SK-N-SH (cell line): Measurements from ENCODE around the gene PTPN5. TPM values are rescaled to one million over a fixed set of nuclear protein-coding genes. Genes with fewer than 3 reads are reported as not detected.

Source experiments
- CTCF ChIA-PET: fragments of 300-600, 350-600 bp; formaldehyde crosslinking; extraction: SDS; loops from one replicate; lab custom pipeline; 2021; lab: Yijun Ruan, JAX
- POLR2A ChIA-PET: fragments of 350-600 bp; sonication (Branson Sonifier 250); formaldehyde crosslinking; extraction: SDS; loops from one replicate; lab custom pipeline; 2020; ENCODE audit warnings: antibody characterized with exemption, inconsistent platforms; lab: Yijun Ruan, JAX
- DNase-seq: peaks from one replicate; pipeline ENCODE4 v3.0.0; 2012
- H2AFZ ChIP-seq: fragments of 200-600 bp; sonication (generic); 2 replicates; pipeline ENCODE4 v1.8.1; 2016; ENCODE audit warnings: antibody characterized with exemption, mild to moderate bottlenecking, low read depth
- H3F3A ChIP-seq: fragments of 200-600 bp; sonication (generic); replicated peaks from 2 replicates; pipeline ENCODE3; 2016; ENCODE audit warnings: antibody characterized with exemption, mild to moderate bottlenecking; ENCODE audit not compliant: insufficient read depth
- H3K27ac ChIP-seq, 2 experiments: fragments of 200-500 bp in 1 of 2; fragments of 200-600 bp in 1 of 2; sonication (Bioruptor generic) in 1 of 2; sonication (generic), shearing (Covaris generic) in 1 of 2; 2 replicates each; pipeline versions ENCODE4 v1.5.1 to v1.6.1; 2014 to 2016; ENCODE audit warnings: low read depth in 2 of 2, inconsistent platforms in 1 of 2, low read length in 1 of 2, mild to moderate bottlenecking in 1 of 2, mixed read lengths in 1 of 2
- H3K27me3 ChIP-seq: fragments of 200-600 bp; sonication (generic), shearing (Covaris generic); 2 replicates; pipeline ENCODE4 v1.6.1; 2016; ENCODE audit warnings: mixed run types; ENCODE audit not compliant: insufficient read depth
- H3K36me3 ChIP-seq, 2 experiments: fragments of 200-500 bp in 1 of 2; fragments of 200-600 bp in 1 of 2; sonication (Bioruptor generic) in 1 of 2; sonication (generic) in 1 of 2; replicated peaks in 1 of 2; 2 replicates each; pipeline versions ENCODE3 to v1.5.1; 2014 to 2016; ENCODE audit warnings: low read length in 1 of 2, mild to moderate bottlenecking in 1 of 2; ENCODE audit not compliant: insufficient read depth in 2 of 2, control insufficient read depth in 1 of 2
- H3K4me1 ChIP-seq, 2 experiments: fragments of 200-500 bp in 1 of 2; fragments of 200-600 bp in 1 of 2; sonication (Bioruptor generic) in 1 of 2; sonication (generic), shearing (Covaris generic) in 1 of 2; 2 replicates each; pipeline versions ENCODE4 v1.5.1 to v1.6.1; 2014 to 2016; ENCODE audit warnings: low read depth in 1 of 2, low read length in 1 of 2, mixed run types in 1 of 2; ENCODE audit not compliant: insufficient read depth in 2 of 2, control insufficient read depth in 1 of 2
- H3K4me2 ChIP-seq: fragments of 200-600 bp; sonication (generic), shearing (Covaris generic); 2 replicates; pipeline ENCODE4 v1.6.1; 2017; ENCODE audit warnings: mixed run types
- H3K4me3 ChIP-seq, 2 experiments: fragments of 200-500 bp in 1 of 2; fragments of 200-600 bp in 1 of 2; sonication (Bioruptor generic) in 1 of 2; sonication (generic), shearing (Covaris generic) in 1 of 2; 2 replicates each; pipeline versions ENCODE4 v1.5.1 to v1.8.1; 2014 to 2016; ENCODE audit warnings: low read depth in 2 of 2, inconsistent platforms in 1 of 2, low read length in 1 of 2, mild to moderate bottlenecking in 1 of 2, mixed read lengths in 1 of 2, moderate library complexity in 1 of 2
- H3K79me2 ChIP-seq: fragments of 200-600 bp; sonication (generic); 2 replicates; pipeline ENCODE4 v1.8.1; 2017; ENCODE audit warnings: mild to moderate bottlenecking; ENCODE audit not compliant: insufficient read depth
- H3K9ac ChIP-seq: fragments of 200-600 bp; sonication (generic); 2 replicates; pipeline ENCODE4 v1.6.1; 2017; ENCODE audit warnings: mixed run types
- H3K9me2 ChIP-seq: fragments of 200-600 bp; sonication (generic); 2 replicates; pipeline ENCODE4 v1.6.1; 2017; ENCODE audit warnings: mixed run types
- H3K9me3 ChIP-seq: fragments of 200-600 bp; sonication (generic); 2 replicates; pipeline ENCODE4 v1.6.1; 2017; ENCODE audit warnings: mixed run types, mild to moderate bottlenecking, moderate library complexity
- H4K20me1 ChIP-seq: fragments of 200-600 bp; sonication (generic); 2 replicates; pipeline ENCODE4 v1.6.1; 2017; ENCODE audit warnings: mild to moderate bottlenecking, mixed run types; ENCODE audit not compliant: insufficient read depth
- CHD2 ChIP-seq: fragments of 150-350 bp; IDR thresholded peaks from 2 replicates; pipeline ENCODE4 v1.6.1; 2018; ENCODE audit warnings: low read length; ENCODE audit not compliant: partially characterized antibody
- ELF1 ChIP-seq: IDR thresholded peaks from 2 replicates; pipeline ENCODE4 v1.4.0; 2012
- EZH2phosphoT487 ChIP-seq: fragments of 200-600 bp; sonication (generic); IDR thresholded peaks from 2 replicates; pipeline ENCODE4 v1.6.1; 2017; ENCODE audit warnings: low read depth, mixed run types, mild to moderate bottlenecking, antibody characterized with exemption, moderate library complexity, borderline replicate concordance
- FOSL2 ChIP-seq: IDR thresholded peaks from 2 replicates; pipeline ENCODE4 v1.4.0; 2012; ENCODE audit warnings: low read depth, mild to moderate bottlenecking, moderate library complexity, borderline replicate concordance
- FOXJ3 ChIP-seq: sonication (generic); formaldehyde crosslinking; IDR thresholded peaks from 2 replicates; pipeline ENCODE4 v1.5.1; 2020; ENCODE audit warnings: mild to moderate bottlenecking, missing genetic modification reagents
- FOXM1 ChIP-seq: IDR thresholded peaks from 2 replicates; pipeline ENCODE4 v1.4.0; 2012; ENCODE audit warnings: low read depth, mild to moderate bottlenecking
- GATA2 ChIP-seq: sonication (generic); formaldehyde crosslinking; IDR thresholded peaks from 2 replicates; pipeline ENCODE4 v1.5.0; 2020; ENCODE audit warnings: mild to moderate bottlenecking, missing genetic modification reagents
- JUND ChIP-seq: IDR thresholded peaks from 2 replicates; pipeline ENCODE4 v1.4.0; 2012
- MEF2A ChIP-seq: IDR thresholded peaks from 2 replicates; pipeline ENCODE4 v1.4.0; 2012; ENCODE audit warnings: low read depth, borderline replicate concordance
- MXI1 ChIP-seq: IDR thresholded peaks from 2 replicates; pipeline ENCODE4 v1.6.1; 2012; ENCODE audit warnings: mild to moderate bottlenecking, low read depth, low read length, improper control_type of control experiment
- SMC3 ChIP-seq: IDR thresholded peaks from 2 replicates; pipeline ENCODE4 v1.6.1; 2012; ENCODE audit warnings: low read depth, low read length, improper control_type of control experiment
- TAF1 ChIP-seq: IDR thresholded peaks from 2 replicates; pipeline ENCODE4 v1.6.1; 2012; ENCODE audit warnings: low read depth, mild to moderate bottlenecking, low read length, moderate library complexity, borderline replicate concordance
- TEAD4 ChIP-seq: IDR thresholded peaks from 2 replicates; pipeline ENCODE4 v1.4.0; 2012; ENCODE audit warnings: mild to moderate bottlenecking, borderline replicate concordance; ENCODE audit not compliant: insufficient read depth
- WGBS: methylation state at CpG from one replicate; pipeline ENCODE4 v1.1.6; 2017; ENCODE audit warnings: low lambda C conversion rate; 5-methylcytosine and 5-hydroxymethylcytosine counted together
- polyA plus RNA-seq, 3 experiments: library from polyadenylated mRNA; depleted of rRNA; stranded (reverse); fragments of >200 nt; gene quantifications; 2 replicates each; pipeline ENCODE4 v1.2.3, GENCODE V29; 2012
- TF ChIP-seq, protein P1 (sequence below): IDR thresholded peaks from 2 replicates; pipeline ENCODE4 v1.4.0; 2012; ENCODE audit warnings: low read depth
- TF ChIP-seq, protein P2 (sequence below): IDR thresholded peaks from 2 replicates; pipeline ENCODE4 v1.4.0; 2012; ENCODE audit warnings: low read depth, borderline replicate concordance
- TF ChIP-seq, protein P3 (sequence below): fragments of 150-350 bp; IDR thresholded peaks from 2 replicates; pipeline ENCODE4 v1.6.1; 2017; ENCODE audit warnings: antibody characterized with exemption, low read length, low read depth, borderline replicate concordance
- TF ChIP-seq, protein P4 (sequence below): IDR thresholded peaks from 2 replicates; pipeline ENCODE4 v1.6.1; 2012; ENCODE audit warnings: mild to moderate bottlenecking, low read depth, low read length, moderate library complexity

Gene PTPN5
- polyA plus RNA-seq, 1 of the 3 experiments (the other 2 are of a cell fraction): not detected

DNA sequence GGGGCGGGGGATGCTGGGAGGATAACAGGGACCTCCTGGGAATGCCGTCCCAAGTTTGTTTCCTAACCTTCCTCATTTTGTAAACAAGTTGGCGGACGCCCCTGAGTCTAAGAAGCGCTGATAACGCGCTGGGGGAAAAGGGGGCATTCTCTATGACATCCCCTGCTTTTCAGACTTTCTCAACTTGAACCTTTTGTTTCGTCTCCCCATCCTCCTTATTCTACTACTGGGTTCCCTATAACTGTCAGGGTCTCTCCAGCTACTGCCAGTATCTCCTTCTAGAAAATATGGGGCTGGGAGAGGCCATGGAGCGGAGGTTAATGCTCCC, 92.4 kb downstream of the PTPN5 start:
- peak overlapping the region; percentile 87 for H2AFZ ChIP-seq
- peaks cover 0 to 14% of the 10 kb centered on the region in 2 experiments; a peak in 1 of 4 replicates for H3K4me1 ChIP-seq
- H3F3A ChIP-seq: no peaks in the 10 kb centered on the region
- no peaks in the 10 kb centered on the region for H3K79me2 ChIP-seq
- ChIA-PET POLR2A (no interaction called here), CTCF (interaction anchor here (0.8 to 2.5 kb wide), 4 partner anchors 22 to 29 kb away, joined by 3 to 9 read pairs (median 4); no protein-coding TSS in a partner anchor)
- 22% methylated on average over 9 of the region's 9 CpGs for WGBS
- peak; percentile 30 for DNase-seq
- peak overlapping the region; percentile 66 for H3K4me2 ChIP-seq
- no peak for TF ChIP-seq ELF1
- no peak for TF ChIP-seq TEAD4
- no peak for TF ChIP-seq GATA2
- TF ChIP-seq, protein P1, sequence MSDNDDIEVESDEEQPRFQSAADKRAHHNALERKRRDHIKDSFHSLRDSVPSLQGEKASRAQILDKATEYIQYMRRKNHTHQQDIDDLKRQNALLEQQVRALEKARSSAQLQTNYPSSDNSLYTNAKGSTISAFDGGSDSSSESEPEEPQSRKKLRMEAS: no peak
- no peak for TF ChIP-seq JUND
- TF ChIP-seq FOXM1: no peak
- no peak for TF ChIP-seq MXI1
- H3K9ac ChIP-seq: peak overlapping the region; percentile 55; the same call in 1 of the 2 replicates
- H3K27ac ChIP-seq: no peak overlapping the region
- no peaks in the 10 kb centered on the region for H3K9me2 ChIP-seq
- no peaks in the 10 kb centered on the region for H3K36me3 ChIP-seq
- no peaks in the 10 kb centered on the region for H3K9me3 ChIP-seq
- H3K27me3 ChIP-seq: no peaks in the 10 kb centered on the region
- peak overlapping the region; percentile 78 to 81 for H3K4me3 ChIP-seq
- H4K20me1 ChIP-seq: no peaks in the 10 kb centered on the region

DNA sequence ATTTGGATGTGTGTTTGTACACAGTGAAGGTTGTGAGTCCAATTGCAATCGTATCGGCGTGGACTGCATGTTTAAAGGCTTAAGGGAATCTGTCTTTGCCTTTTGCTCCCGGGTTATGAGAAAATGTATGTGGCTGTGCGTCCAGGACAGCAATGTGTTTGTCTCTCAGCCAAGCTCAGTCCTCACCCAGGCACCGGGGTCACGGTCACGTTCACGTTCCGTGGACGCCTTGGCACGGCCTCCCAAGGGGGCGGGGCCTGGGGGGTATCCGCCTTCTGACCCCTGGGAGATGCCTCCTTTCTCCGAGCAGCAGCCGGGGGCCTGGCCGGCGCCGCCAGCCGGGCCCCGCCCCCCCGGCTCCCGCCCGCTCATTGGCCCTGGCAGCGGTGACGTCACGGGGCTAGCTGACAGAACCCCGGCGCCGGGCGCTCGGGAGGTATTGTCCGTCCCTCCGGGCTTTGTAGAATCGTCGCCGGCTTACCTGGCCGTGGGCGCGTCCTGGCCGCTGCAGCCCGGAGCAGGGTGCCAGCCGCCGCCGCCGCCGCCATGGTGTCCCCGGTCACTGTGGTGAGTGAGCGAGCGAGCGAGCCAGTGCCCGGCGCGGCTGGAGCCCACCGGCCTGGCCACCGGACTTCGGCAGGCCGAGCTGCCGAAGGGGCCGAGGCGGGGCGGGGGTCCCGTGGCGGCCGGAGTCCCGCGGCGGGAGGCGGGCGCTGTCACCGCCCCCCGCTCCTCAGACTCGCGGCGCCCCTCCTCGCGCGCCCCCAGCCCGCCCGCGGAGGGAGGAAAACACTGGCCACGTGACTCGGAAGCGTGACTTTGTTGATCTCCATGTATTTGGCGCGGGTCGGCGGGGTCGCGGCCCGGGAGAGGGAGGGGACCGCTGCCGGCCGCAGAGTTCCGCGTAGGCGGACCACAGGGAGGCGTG, 93.0 kb downstream of the PTPN5 start, which contains the start of gene TMEM86A:
TMEM86A (plus strand) TSS at position 439 of the 928 bp plus-strand sequence; CDS start at position 547, 108 bp downstream.
- Histone ChIP-seq H3K27ac (peak within 1 kb of the TSS in 1 of 2 experiments; percentile 13; a peak in 1 of 4 replicates), H4K20me1 (no peaks in the 10 kb centered on the region), H3K27me3 (no peaks in the 10 kb centered on the region), H3K4me2 (peak within 1 kb of the TSS; percentile 66), H3K4me1 (peaks cover 0 to 13% of the 10 kb centered on the region in 2 experiments; a peak in 1 of 4 replicates), H3K79me2 (no peaks in the 10 kb centered on the region), H3K9me2 (no peaks in the 10 kb centered on the region), H2AFZ (peak within 1 kb of the TSS; percentile 87), H3K9ac (peak within 1 kb of the TSS; percentile 55; the same call in 1 of the 2 replicates), H3K9me3 (no peaks in the 10 kb centered on the region), H3F3A (no peaks in the 10 kb centered on the region), H3K4me3 (peak within 1 kb of the TSS; percentile 78 to 81), H3K36me3 (no peaks in the 10 kb centered on the region)
- ChIA-PET POLR2A (interaction anchor here (0.8 kb wide), 1 partner anchor 22 kb away, joined by 3 read pairs; no protein-coding TSS in a partner anchor), CTCF (interaction anchor here (1.4 to 2.5 kb wide), 4 partner anchors 23 to 455 kb away, joined by 3 to 9 read pairs (median 4); no protein-coding TSS in a partner anchor)
- WGBS: 1% methylated on average over 19 of the region's 98 CpGs
- peak; percentile 99 for DNase-seq
- TF ChIP-seq JUND: no peak
- TF ChIP-seq EZH2phosphoT487: no peak
- no peak for TF ChIP-seq FOSL2
- TF ChIP-seq, protein P2, sequence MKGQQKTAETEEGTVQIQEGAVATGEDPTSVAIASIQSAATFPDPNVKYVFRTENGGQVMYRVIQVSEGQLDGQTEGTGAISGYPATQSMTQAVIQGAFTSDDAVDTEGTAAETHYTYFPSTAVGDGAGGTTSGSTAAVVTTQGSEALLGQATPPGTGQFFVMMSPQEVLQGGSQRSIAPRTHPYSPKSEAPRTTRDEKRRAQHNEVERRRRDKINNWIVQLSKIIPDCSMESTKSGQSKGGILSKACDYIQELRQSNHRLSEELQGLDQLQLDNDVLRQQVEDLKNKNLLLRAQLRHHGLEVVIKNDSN: peak; percentile 77; the same call in 1 of the 2 replicates
- no peak for TF ChIP-seq CHD2
- TF ChIP-seq, protein P3, sequence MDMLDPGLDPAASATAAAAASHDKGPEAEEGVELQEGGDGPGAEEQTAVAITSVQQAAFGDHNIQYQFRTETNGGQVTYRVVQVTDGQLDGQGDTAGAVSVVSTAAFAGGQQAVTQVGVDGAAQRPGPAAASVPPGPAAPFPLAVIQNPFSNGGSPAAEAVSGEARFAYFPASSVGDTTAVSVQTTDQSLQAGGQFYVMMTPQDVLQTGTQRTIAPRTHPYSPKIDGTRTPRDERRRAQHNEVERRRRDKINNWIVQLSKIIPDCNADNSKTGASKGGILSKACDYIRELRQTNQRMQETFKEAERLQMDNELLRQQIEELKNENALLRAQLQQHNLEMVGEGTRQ: no peak
- TF ChIP-seq FOXJ3: no peak
- no peak for TF ChIP-seq MEF2A
- TF ChIP-seq GATA2: no peak
- TF ChIP-seq, protein P4, sequence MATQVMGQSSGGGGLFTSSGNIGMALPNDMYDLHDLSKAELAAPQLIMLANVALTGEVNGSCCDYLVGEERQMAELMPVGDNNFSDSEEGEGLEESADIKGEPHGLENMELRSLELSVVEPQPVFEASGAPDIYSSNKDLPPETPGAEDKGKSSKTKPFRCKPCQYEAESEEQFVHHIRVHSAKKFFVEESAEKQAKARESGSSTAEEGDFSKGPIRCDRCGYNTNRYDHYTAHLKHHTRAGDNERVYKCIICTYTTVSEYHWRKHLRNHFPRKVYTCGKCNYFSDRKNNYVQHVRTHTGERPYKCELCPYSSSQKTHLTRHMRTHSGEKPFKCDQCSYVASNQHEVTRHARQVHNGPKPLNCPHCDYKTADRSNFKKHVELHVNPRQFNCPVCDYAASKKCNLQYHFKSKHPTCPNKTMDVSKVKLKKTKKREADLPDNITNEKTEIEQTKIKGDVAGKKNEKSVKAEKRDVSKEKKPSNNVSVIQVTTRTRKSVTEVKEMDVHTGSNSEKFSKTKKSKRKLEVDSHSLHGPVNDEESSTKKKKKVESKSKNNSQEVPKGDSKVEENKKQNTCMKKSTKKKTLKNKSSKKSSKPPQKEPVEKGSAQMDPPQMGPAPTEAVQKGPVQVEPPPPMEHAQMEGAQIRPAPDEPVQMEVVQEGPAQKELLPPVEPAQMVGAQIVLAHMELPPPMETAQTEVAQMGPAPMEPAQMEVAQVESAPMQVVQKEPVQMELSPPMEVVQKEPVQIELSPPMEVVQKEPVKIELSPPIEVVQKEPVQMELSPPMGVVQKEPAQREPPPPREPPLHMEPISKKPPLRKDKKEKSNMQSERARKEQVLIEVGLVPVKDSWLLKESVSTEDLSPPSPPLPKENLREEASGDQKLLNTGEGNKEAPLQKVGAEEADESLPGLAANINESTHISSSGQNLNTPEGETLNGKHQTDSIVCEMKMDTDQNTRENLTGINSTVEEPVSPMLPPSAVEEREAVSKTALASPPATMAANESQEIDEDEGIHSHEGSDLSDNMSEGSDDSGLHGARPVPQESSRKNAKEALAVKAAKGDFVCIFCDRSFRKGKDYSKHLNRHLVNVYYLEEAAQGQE: no peak
- 0 out of 2 replicates have a peak, but pooled peaks have one; percentile 37 for TF ChIP-seq TAF1
- TF ChIP-seq SMC3: no peak
